Measurements from ENCODE around the gene SNAPC4.
A peak's percentile ranks its signal among the peaks of the same experiment; 100 is the strongest.
"Not testable (repeated sequence)": the region's sequence is repeated elsewhere in the genome, so short reads cannot be mapped to it uniquely, and the experiment has no call there.

The SNAPC4 gene

DNA sequence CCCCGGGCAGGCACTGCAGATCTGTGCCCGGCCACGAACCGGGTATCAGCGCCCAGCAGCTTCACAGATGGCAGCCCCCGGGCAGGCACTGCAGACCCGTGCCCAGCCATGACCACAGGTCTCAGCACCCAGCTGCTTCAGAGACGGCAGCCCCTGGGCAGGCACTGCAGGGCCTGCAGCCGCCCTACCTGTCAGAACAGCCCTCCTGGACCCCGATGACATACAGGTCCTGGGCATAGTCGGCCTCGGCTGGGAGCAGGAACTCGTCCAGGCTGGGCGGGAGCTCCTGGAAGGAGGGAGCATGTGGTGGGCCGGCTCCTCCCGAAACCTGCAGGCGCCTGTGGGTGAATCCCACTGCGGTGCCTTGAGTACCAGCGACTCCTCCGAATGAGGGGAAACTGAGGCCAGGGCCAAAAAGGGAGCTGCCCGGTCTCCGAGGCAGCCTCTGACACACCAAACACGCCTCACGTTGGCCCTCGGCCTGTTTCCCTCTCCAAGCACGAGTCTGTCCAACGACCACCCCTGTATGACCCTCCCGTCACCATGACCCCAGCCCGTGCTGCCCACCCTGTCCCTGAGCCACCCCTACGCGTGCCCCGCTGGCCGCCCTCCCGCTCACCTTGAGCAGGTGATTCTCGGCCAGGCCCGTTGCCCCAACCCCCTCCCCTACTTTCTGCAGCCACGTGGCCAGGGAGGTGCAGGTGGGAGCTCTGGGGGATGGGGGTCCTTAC lies 34.0 kb upstream of the SNAPC4 start:
- DNase-seq (ENCODE audit: low read depth) = no peak

DNA sequence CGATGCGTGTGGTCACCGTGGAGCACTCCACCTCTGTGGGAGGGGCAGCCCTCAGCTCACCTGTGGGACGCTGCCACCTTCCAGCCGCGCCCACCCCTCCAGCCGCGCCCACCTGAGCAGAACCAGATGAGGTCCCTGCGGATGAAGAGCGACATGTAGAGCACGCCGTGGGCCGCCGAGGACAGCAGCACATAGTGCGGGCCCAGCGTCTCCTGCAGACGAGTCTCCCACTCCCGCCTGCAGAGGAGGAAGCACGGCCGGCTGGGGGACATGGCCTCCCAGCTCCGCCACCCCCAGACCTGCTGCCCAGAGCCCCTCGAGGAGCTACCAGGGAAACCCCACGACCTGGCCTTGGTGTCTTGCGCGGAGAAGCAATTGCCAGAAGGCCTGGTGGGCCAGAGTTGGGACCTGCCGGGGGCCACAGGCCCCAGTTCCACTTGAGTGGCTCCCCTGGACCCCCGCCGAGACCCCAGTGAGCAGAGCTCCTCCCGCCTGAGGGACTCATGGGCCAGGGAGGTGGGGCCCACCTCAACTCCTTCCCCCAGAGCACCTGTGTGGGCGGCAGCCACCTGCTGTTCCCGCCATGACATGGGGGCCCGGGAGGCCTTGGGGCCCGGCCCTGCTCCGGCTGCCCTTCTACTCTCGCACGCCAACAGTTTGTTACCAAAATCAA lies 33.2 kb upstream of the SNAPC4 start:
- DNase-seq (ENCODE audit: low read depth) = no peak

DNA sequence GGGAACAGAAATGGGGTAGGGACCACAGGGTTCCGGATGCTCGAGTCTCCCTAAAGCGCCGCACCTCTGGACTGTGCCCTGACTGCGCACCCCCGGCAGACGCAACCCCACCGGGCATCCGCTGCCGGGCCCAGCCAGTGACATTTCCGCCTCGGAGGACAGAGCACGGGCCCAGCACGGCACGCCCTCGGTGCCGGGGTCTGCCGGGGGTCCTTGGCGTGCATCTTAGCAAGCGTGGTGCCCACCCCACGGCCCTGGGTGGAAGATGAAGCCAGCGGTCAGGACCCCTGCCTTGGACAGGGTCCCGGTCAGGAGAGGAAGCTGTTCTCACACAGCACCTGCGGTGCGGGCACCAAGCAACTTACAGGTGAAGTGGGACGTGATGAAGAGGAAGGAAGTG lies 32.6 kb upstream of the SNAPC4 start:
- no peak for DNase-seq (ENCODE audit: low read depth)

DNA sequence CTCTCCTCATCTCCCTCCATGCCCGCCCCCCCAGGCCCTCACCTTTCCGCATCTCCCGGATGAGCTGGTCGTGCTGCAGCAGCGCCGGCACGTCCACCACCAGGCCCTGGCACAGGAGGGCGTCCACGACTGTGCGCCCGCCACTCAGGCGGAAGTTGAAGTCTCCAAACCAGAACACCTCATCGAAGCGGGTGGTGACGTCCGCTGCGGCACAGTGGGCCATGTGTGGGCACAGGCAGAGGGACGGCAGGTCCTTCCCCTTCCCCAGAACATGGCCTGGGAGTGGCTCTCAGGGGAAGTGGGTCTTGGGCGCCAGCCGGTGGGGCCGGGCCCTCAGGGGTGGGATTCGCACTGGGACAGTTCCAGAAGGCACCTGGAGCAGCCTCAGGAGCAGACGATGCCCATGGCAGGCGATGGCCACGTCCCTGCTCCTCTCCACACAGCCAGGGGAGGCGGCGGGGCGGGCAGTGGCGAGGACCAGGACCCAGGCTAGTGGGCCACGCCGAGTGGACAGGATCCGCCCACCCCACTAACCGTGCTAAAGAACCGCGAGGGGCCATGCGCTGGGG lies 31.9 kb upstream of the SNAPC4 start:
- DNase-seq (ENCODE audit: low read depth) = no peak

DNA sequence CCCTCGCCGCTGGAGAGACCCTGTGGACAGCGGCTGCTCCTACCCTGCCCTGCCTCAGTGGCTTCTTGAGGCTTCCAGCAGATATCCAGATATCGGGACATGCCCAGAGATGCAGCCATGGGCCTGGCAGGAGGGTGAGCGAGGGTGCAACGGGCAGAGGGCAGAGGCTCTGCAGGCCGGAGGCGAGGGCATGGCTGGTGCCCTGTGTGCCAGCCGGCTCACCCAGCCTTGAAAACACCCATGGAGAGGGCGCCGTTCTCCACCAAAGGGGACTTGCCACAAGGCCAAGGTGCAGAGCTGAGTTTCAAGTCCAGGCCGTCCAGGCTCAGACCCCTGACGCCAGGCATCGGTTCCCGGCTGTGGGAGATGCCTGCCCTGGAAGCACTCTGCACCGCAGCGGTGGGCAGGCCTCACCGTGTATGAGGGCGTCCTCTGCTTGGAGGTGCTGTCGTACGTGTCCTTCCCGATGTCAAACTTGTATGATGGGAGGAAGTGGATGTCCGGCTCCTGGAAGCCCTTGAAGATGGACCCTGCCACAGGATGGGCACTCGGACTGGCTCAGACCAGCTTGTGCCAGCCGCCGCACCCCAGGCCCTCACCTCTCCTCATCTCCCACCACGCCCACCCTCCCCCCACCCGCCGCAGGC lies 30.7 kb upstream of the SNAPC4 start:
- DNase-seq (ENCODE audit: low read depth) = no peak

DNA sequence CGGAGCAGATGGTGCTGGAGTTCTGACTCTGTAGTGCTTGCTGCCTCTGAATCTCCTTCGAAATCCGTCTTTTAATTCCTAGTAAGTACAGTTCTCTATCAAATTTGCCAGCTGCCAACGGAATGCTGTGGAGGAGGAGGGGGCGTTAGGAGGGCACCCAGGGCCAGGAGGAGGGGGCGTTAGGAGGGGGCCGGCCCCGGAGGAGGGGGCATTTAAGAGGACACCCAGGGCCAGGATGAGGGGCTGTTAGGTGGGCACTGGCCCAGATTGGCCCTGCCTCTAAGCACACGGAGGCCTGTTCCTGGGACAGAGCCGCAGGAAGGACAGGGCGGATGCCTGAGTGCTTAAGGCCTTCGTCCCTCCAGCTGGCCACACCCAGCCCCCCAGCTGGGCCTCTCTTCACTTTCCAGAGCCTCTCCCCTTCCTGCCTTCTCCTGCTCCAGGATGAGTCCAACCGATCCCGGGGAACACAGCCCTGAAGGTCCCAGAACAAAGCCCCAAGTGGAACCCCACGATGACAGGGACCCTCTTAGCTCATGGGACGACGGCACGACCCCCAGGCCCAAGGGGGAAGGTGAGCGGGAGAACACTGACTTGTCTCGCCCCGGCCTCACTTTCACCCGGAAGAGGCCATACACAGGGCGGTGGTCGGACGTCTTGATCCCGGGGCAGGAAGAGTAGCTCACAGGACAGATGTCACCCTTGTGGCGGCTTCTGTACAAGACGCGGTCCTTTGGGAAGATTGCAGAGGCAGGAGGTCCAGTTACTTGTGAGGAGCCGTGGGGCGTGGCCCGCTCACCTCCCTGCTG lies 29.9 kb upstream of the SNAPC4 start:
- no peak for DNase-seq (ENCODE audit: low read depth)

DNA sequence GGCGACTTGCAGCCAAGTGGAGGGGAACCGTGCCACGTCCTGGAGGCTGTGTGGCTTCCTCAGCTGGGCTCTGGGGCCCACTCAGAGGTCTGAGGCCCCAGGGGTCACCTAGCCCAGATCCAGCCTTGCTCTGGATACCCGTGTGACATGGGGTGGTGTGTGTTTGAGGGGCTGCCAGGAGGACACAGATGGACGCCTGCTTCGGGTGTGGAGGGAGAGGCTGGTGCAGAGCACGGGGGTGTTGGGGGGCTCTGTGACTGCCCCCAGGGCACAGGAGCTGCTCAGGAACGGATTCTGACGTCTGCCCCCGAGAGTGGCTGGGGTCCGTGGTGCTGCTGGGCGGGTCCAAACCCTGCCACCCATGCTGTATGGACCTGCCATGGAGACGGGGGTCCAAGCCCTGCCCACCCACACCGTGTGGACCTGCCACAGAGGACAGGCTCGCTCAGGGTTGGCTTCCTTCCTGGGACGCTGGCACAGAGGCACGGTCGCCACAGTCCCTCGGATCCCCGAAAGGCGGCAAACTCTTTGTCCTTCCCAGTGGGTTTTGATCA lies 29.2 kb upstream of the SNAPC4 start:
- DNase-seq (ENCODE audit: low read depth) = no peak

DNA sequence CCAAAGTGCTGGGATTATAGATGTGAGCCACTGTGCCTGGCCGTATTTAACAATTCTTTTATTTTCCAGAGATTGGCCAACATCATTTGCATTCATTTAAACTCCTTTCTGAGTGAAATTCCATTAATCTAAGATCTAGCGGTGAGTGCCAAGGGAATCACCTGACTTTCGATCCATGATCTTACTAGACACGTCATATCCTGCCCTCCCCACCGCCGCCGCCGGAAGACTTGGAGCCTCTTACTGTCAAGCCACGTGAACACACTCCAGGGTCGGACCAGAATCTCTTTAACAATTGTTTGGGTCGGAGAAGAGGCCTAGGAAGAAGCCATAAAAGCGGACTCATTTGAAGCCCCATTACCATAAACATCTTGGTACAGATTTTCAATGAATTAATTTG lies 26.8 kb upstream of the SNAPC4 start:
- no peak for DNase-seq (ENCODE audit: low read depth)

DNA sequence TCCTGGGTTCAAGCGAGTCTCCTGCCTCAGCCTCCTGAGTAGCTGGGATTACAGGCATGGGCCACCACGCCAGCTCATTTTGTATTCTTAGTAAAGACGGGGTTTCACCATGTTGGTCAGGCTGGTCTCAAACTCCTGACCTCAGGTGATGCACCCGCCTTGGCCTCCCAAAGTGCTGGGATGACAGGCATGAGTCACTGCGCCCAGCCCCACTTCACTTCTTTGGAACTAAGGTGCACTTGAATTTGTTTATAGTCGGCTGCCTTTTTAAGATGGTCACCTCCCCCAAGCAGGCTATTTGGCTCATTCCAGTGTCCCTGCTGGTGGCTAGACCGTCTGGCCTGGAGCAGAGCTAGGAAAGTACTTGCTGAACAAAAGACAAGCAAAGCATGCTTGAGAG lies 25.4 kb upstream of the SNAPC4 start:
- not testable (repeated sequence) for DNase-seq (ENCODE audit: low read depth)

DNA sequence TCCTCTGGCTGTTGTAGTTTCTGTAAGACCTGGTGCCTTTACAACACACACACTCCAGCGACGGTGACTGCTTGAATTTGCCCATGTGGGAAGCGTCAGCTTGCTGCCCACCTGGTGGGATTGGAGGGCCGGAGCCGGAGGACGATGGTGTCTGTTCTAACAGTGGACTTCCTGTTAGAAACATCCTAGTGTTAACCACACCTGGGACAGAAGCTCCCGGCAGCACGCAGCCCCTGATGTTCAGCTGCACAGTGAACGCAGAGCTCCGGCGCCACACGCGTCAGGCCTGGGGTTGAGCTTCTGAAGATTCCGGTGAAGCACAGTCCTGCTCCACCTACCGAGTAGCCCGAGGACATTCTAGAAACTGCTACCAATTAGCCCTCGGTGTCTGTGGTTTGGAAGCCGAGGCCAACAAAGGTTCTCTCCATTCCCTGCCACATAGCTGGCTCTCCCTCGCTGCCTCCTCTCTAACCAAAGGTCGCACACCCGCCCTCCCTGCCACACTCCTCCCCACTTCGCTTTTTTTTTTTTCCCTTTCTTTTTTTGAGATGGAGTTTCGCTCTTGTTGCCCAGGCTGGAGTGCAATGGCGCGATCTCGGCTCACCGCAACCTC lies 24.9 kb upstream of the SNAPC4 start:
- no peak for DNase-seq (ENCODE audit: low read depth)

DNA sequence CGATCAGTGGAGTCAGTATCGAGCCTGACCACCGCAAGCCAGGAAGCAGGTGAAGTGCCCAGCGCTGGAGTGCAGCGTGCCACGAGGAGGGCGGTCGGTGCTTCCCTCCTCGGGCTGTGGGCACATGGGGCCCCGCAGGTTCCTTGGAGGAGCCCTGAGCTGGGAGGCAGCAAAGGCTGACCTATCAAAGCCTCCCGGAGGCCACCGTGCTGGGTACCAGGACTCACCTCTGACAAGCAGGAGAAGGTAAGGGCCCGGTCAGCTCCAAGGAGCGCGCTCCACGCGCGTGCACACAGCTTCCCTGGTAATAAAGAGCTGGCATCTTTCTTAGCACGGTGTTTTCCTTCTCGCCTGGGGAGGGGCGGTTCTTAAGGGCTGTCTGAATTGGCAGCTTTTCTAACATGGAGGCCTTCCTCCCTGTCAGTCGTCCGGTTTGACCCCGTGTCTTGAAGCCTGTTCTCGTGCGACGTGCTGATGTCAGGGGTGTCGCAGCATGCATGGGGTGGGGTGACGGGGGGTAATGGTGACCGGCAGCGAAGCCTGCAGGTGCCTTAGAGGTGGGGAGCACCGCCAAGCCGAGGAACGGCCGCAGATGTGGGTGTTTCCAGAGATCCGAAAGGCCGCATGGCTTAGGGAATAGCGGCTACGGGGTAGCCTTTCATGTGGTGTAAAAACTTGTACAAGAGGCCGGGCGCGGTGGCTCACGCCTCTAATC lies 23.6 kb upstream of the SNAPC4 start:
- no peak for DNase-seq (ENCODE audit: low read depth)

DNA sequence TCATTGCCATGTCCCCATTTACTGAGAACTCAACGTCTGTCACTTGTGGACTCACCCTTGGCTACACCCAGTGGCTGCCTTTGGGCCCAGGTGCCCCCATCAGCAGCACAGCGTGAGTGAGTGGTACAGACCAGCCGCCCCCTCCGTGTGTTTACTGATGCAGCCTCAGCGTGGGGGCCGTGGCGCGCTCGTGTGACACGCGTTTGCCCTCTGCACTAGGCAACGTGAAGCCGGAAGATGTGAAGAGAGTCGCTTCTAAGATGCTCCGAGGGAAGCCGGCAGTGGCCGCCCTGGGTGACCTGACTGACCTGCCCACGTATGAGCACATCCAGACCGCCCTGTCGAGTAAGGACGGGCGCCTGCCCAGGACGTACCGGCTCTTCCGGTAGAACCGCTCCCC lies 22.9 kb upstream of the SNAPC4 start:
- DNase-seq (ENCODE audit: low read depth) = no peak

DNA sequence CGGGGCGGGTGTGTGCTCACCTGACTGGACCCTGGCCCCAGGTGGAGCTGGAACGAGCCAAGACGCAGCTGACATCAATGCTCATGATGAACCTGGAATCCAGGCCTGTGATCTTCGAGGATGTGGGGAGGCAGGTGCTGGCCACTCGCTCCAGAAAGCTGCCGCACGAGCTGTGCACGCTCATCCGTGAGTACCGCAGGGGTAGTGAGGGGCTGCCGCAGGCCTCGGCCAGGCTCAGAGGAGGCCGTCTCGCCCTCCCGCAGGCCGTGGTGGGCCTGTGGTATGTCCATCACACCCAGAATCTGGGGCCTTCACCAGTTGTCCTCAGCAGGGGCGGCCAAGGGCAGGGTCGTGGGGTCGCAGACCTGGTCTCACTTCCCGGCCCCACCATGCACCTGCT lies 21.8 kb upstream of the SNAPC4 start:
- no peak for DNase-seq (ENCODE audit: low read depth)

DNA sequence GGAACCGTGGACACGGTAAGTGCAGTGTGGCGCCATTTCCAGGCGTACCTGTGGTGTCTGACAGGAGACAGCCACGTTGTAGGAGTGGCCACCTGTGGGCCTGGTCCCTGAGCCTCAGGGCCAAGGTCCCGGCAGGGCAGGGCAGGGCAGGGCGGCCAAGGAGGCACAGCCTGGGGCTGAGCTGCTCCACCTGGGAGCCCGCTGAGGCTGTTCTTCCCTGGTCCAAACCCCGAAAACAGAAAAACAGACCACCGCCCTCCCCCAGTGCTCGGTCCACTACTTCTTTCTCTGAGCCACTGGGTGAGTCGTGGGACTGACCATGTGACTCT lies 19.1 kb upstream of the SNAPC4 start:
- DNase-seq (ENCODE audit: low read depth) = no peak

DNA sequence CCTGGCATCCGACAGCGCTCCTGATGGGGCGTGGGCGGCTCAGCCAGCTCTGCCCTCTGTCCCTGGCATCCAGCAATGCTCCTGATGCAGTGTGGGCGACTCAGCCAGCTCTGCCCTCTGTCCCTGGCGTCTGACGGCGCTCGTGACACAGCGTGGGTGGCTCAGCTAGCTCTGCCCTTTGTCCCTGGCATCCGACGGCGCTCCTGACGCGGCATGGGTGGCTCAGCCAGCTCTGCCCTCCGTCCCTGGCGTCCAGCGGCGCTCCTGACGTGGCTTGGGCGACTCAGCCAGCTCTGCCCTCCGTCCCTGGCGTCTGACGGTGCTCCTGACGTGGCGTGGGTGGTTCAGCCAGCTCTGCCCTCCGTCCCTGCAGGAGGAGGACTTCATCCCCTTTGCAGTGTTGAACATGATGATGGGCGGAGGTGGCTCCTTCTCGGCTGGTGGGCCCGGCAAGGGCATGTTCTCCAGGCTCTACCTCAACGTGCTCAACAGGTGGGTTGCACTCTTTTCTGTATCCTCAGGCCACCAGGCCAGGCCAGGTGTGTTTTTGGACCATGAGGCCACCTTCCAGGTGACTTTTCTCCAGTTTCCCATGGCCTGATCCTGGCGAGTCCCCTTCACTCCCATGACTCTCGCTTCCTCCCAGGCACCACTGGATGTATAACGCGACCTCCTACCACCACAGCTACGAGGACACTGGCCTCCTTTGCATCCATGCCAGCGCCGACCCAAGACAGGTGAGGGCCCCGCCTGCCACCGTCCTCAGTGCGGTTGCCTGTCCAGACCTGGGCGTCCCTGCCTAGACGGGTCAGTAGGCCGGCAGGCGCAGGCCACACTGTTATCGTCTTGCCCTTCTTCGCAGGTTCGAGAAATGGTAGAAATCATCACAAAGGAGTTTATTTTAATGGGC lies 18.5 kb upstream of the SNAPC4 start:
- no peak for DNase-seq (ENCODE audit: low read depth)

DNA sequence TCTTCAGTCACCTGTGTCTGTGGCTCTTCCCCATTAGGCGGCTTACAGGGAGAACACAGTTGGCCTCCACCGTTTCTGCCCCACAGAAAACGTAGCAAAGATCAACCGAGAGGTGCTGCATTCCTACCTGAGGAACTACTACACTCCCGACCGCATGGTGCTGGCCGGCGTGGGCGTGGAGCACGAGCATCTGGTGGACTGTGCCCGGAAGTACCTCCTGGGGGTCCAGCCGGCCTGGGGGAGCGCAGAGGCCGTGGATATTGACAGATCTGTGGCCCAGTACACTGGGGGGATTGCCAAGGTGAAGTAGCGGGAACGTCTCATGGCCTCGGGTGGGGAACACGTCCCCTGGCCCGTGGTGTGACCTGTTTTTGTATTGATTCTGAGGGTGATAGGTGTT lies 16.9 kb upstream of the SNAPC4 start:
- DNase-seq (ENCODE audit: low read depth) = no peak

DNA sequence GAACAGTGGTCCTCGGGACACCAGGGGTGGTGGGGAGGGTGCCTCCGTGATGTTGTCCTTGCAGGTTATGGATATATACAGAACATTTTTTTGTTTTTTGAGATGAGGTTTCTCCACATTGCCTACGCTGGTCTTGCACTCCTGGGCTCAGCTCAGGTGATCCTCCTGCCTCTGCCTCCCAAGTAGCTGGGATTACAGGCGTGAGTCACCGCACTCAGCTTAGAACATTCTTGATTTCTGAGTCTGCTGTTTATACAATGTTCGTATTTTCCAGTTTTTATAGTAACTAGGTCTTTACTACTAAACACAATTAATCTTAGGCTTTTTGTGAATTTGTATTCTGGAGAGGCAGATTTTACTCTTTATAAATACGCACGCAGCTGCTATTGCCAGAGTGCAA lies 16.5 kb upstream of the SNAPC4 start:
- peak; percentile 48 for DNase-seq (ENCODE audit: low read depth)

DNA sequence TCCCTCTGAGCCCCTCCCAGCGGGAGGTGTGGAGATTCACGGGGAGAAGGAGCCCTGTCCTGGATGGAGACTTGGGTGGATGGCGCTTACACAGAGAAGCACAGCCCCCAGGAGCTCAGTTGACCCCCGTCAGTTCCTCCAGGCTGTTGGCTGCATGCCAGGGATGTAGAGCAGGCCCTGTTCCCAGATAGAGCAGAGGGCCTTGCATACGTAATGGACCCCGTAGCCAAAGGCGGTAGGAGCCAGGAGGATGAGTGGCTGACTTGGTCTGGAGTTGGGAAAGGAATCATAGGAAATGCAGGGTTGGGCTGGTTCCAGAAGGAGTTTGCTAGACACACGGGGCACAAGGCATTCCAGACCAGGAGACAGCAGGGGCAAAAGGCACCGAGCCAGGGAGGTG lies 13.0 kb upstream of the SNAPC4 start:
- DNase-seq (ENCODE audit: low read depth) = no peak

DNA sequence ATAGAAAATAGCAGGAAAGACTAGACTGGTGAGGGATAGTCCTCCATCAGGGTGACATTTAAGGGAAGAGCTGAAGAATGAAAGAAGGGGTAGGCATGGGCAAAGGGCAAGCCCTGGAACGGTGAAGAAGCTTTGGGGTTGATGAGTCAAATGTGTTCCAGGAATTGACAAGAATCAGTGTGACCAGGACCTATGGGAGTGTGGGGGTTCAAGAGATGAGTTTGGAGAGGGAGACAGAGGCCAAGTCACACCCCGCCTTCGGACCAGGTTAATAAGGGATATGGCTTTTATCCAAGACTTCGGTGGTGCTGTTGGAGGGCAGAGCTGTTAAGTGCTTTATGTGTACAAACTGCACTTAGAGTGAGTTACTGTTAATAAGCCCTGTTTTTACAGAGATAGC lies 11.4 kb upstream of the SNAPC4 start:
- DNase-seq (ENCODE audit: low read depth) = no peak

Data from amniotic epithelial cell (primary cell).